GM18517 (cell line): Measurements from ENCODE around the gene TAF11L11.
"Not testable (repeated sequence)": the region's sequence is repeated elsewhere in the genome, so short reads cannot be mapped to it uniquely, and the experiment has no call there.

Experiments
- ATAC-seq: cut with Tn5 transposase; IDR thresholded peaks from one replicate; pipeline ENCODE4 v1.9.1; 2021; ENCODE audit warnings: mild to moderate bottlenecking, moderate library complexity; ENCODE audit not compliant: unreplicated experiment

Gene TAF11L11

DNA sequence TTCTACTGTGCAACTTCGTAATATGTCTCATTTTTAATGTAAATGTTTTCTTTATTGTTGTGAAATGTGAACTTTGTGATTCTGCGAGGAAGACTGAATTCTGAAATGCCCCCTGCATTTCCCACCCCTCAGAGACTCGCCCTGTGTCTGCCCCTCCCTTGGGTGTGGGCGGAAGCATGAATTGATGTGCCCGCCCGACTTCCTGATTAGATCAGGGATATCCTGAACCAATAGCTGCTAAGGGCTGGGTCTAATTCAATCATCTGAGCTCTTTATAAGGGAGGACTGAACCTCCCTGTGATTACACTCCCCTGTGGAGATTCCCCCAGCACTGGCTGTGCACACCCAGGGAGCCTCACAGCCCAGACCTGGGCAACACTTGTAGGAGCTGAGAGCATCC is at the start of gene TAF11L11:
Gene TAF11L11 (plus strand): TSS at position 304 of the 400 bp plus-strand sequence.
- not testable (repeated sequence) for ATAC-seq

GRCh38 chr5:17585658-17586057 is 18.3 kb upstream of the TAF11L11 start, which contains the start of gene TAF11L7:
Gene TAF11L7, minus strand, starts transcription at chr5:17585758.
- not testable (repeated sequence) for ATAC-seq

DNA sequence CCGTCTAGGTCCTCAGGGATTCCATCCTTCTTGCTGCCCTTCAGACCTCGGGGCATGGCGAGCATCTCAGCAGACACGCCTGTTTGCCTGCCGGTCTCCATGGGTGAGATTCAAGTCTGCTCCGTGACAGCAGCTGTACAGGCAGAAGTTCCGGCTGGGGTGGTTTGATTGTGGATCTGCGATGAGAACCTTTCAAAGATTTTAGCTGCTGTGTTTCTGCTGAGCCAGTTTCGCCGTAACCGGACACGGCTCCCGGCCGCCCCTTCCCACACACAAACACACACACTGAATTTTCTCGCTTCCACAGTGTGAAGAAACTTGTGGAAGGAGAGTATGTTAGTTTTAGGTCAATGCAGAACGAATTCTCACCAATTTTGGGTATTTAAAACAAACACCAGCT is 13.1 kb upstream of the TAF11L11 start, which contains the start of gene TAF11L8:
Gene TAF11L8 (minus strand): TSS at position 101 of the 400 bp plus-strand sequence.
- not testable (repeated sequence) for ATAC-seq

DNA sequence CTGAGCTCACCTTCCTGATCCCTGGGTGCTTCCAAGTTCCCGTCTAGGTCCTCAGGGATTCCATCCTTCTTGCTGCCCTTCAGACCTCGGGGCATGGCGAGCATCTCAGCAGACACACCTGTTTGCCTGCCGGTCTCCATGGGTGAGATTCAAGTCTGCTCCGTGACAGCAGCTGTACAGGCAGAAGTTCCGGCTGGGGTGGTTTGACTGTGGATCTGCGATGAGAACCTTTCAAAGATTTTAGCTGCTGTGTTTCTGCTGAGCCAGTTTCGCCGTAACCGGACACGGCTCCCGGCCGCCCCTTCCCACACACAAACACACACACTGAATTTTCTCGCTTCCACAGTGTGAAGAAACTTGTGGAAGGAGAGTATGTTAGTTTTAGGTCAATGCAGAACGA is 9.7 kb upstream of the TAF11L11 start, which contains the start of gene TAF11L9:
Gene TAF11L9 (minus strand): TSS at position 140 of the 400 bp plus-strand sequence.
- not testable (repeated sequence) for ATAC-seq

GRCh38 chr5:17597728-17598127 is 6.3 kb upstream of the TAF11L11 start, which contains the start of gene TAF11L10:
Gene TAF11L10, minus strand, starts transcription at chr5:17597828.
- ATAC-seq: not testable (repeated sequence)

DNA sequence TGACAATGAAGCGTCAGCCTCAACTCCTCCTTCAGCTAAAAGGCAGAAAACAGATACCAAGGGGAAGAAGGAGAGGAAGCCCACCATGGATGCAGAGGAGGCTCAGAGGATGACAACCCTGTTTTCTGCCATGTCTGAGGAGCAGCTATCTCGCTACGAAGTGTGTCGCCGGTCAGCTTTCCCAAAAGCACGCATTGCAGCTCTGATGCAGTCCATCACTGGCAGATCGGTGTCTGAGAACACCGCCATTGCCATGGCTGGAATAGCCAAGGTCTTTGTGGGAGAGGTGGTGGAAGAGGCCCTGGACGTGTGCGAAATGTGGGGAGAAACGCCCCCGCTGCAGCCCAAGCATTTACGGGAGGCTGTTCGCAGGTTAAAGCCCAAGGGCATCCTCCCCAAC is 968 bp downstream of the TAF11L11 start:
- ATAC-seq: no peak

DNA sequence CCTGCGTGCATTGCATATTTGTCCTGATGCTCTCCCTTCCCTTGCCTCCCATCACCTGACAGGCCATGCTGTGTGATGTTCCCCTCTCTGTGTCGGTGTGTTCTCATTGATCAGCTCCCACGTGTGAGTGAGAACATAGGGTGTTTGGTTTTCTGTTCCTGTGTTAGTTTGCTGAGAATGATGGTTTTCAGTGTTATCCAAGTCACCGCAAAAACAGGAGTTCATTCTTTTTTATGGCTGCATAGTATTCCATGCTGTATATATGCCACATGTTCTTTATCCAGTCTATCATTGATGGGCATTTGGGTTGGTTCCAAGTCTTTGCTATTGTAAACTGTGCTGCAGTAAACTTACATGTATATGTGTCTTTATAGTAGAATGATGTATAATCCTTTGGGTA is 3.5 kb downstream of the TAF11L11 start:
- ATAC-seq: not testable (repeated sequence)

DNA sequence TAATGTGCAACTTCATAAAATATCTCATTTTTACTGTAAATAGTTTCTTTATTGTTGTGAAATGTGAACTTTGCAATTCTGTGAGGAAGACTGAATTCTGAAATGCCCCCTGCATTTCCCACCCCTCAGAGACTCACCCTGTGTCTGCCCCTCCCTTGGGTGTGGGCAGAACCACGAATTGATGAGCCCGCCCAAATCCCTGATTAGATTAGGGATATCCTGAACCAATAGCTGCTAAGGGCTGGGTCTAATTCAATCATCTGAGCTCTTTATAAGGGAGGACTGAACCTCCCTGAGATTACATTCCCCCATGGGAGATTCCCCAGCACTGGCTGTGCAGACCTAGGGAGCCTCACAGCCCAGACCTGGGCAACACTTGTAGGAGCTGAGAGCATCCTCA is 6.1 kb downstream of the TAF11L11 start, which contains the start of gene TAF11L12:
Gene TAF11L12 (plus strand): TSS at position 301 of the 400 bp plus-strand sequence.
- ATAC-seq: not testable (repeated sequence)

GRCh38 chr5:17614872-17615605 is 11.1 kb downstream of the TAF11L11 start:
- ATAC-seq: no peak

GRCh38 chr5:17619354-17619753 is 15.4 kb downstream of the TAF11L11 start:
- no peak for ATAC-seq

- ATAC-seq: no peak
These were observed 16.6 kb downstream of the TAF11L11 start for GRCh38 chr5:17620627-17621026.

DNA sequence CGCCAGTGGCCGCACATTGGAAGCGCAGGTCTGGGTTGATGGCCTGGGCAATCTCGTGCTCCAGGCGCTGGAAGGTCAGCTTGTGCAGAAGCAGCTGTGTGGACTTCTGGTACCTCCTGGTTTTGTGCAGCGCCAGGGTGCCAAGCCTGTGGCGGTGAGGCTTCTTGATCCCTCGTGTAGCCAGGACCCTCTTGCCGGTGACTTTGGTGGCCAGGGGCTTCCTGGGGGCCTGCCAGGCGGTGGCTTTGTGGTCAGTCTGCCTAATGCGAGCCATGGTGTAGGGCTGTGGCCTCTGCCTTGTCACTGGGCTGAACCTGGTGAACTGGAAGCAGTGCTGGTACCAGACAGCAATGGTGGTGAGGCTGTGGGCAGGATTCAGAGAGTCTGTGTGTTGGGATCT is 21.7 kb downstream of the TAF11L11 start:
- no peak for ATAC-seq

- not testable (repeated sequence) for ATAC-seq
These were observed 27.8 kb downstream of the TAF11L11 start, which contains the start of gene TAF11L13 for GRCh38 chr5:17631788-17632187. Gene TAF11L13, plus strand, starts transcription at chr5:17632088.

GRCh38 chr5:17634160-17634559 is 30.2 kb downstream of the TAF11L11 start, which contains the start of gene TAF11L14:
Gene TAF11L14, plus strand, starts transcription at chr5:17634460.
- no peak for ATAC-seq

GRCh38 chr5:17649232-17649631 is 45.2 kb downstream of the TAF11L11 start:
- not testable (repeated sequence) for ATAC-seq

GRCh38 chr5:17655201-17655759 is 51.3 kb downstream of the TAF11L11 start:
- ATAC-seq: not testable (repeated sequence)
